ENCODE results near the gene CIITA.

CIITA gene

GRCh38 chr16:10982465-10983150 lies 105.6 kb downstream of the CIITA start:
- no peak for DNase-seq (ENCODE audit: low spot score)

GRCh38 chr16:10983159-10983558 lies 106.2 kb downstream of the CIITA start:
- no peak for DNase-seq (ENCODE audit: low spot score)

- DNase-seq (ENCODE audit: low spot score) = no peak
Observed at GRCh38 chr16:10984509-10984908, 107.5 kb downstream of the CIITA start.

Data from hepatic stellate cell (primary cell).